ENCODE measurements around the gene KCND3.

GRCh38 chr1:111734426-111734825 lies 255.0 kb downstream of the KCND3 start:
- TF ChIP-seq, protein P1, sequence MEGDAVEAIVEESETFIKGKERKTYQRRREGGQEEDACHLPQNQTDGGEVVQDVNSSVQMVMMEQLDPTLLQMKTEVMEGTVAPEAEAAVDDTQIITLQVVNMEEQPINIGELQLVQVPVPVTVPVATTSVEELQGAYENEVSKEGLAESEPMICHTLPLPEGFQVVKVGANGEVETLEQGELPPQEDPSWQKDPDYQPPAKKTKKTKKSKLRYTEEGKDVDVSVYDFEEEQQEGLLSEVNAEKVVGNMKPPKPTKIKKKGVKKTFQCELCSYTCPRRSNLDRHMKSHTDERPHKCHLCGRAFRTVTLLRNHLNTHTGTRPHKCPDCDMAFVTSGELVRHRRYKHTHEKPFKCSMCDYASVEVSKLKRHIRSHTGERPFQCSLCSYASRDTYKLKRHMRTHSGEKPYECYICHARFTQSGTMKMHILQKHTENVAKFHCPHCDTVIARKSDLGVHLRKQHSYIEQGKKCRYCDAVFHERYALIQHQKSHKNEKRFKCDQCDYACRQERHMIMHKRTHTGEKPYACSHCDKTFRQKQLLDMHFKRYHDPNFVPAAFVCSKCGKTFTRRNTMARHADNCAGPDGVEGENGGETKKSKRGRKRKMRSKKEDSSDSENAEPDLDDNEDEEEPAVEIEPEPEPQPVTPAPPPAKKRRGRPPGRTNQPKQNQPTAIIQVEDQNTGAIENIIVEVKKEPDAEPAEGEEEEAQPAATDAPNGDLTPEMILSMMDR (IDR thresholded peaks at IDR 0.05), result no peak
- TF ChIP-seq POLR2AphosphoS5 (IDR thresholded peaks at IDR 0.05; ENCODE audit: insufficient read depth in 1 of 2, low read depth in 1 of 2), result no peak
